Fibroblast of mammary gland (primary cell): ENCODE results near the gene PPP2R1B.
A peak's percentile ranks its signal among the peaks of the same experiment; 100 is the strongest.

Experiments used
- DNase-seq: peaks from one replicate; pipeline ENCODE4 v3.0.0-alpha.2; 2010; ENCODE audit warnings: low read depth
- H3K4me3 ChIP-seq: 2 replicates; pipeline ENCODE4 v1.5.1; 2011; ENCODE audit warnings: low read depth, mild to moderate bottlenecking, low read length, moderate library complexity; ENCODE audit not compliant: control insufficient read depth
- CTCF ChIP-seq: conservative IDR thresholded peaks from 2 replicates; pipeline ENCODE4 v1.5.1; 2011; ENCODE audit warnings: low read depth, low read length, inconsistent platforms; ENCODE audit not compliant: control insufficient read depth, insufficient read depth

Gene PPP2R1B

GRCh38 chr11:111739299-111739698 lies 26.9 kb downstream of the PPP2R1B start:
- TF ChIP-seq CTCF: no peak
- DNase-seq: no peak

DNA sequence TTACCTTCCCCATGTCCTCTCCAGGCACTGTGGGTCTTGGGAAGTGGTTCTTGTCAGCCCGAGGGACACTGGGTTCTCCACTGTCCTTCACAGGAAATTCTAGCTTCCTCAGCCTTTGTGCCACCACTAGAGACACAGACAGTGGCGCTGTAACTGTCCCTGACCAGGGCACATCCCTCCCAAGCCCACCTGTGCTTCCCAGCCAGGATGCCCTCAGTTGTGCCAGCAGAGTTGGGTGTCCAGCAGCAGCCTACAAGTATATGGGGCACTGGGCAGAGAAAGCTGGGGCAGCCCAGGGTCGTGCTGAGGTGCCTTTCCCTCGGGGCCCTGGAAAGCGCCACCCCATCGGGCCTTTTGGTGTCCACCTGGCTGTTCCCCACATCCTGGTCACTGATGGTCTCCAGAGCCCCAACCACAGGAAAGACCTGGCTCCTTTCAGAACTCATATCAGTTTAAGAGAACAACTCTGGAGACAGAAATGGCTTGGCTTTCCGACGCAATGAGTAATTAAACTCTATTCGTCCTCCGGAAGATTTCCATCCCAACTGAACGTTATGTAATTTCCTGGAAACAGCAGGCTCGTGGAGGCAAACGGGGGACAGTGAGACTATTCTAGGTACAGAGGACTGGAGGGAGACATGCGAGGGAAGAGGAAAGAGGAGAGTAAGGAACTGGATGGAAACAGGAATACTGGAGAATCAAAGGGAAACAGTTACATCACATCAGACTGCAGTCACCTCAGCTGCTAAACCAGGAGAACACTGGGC lies 28.6 kb downstream of the PPP2R1B start:
- no peak for TF ChIP-seq CTCF
- H3K4me3 ChIP-seq: no peak overlapping the region
- DNase-seq: peak; percentile 45

More at GRCh38 chr11:111739299-111739698, 26.9 kb downstream of the PPP2R1B start:
- no peak overlapping the region for H3K4me3 ChIP-seq

DNA sequence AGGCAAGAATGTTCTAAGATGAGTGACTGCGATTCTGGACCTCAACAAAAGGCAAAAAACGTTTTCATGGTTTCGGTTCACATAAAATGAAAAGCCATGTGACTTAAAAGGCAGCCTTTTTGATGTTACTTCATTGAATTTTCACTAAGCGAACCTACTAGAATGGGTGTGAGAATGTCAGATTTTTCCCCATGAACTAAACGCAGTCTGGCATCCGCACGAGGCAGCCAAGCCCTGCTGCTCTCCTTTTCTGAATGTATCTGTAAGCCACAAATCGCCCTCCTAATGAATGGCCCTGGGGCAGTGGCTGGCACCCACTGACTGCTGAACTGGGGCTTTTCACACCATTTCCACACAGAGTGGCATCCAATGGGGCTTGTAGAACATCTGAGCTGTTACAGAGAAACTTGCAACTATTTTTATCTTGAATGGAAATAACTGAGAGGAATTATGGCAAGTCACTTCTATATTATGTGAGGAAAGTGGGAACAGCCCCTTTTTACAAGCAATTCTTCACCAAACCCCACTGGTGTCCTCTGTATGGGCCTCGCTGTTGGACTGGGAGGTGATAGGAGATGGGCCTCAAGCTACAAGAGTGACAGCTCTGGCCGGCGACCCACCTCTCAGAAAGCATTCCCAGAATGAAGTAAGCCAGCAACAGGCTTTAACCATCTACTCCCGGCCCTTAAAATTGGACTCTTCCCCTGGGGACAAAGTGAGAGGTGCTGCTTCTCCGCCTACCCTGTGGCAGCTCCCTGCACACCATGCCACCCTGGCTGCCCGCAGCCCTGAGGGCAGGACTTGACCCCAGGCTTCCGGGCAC lies 29.4 kb downstream of the PPP2R1B start:
- no peak for TF ChIP-seq CTCF
- DNase-seq: no peak
- no peak overlapping the region for H3K4me3 ChIP-seq

GRCh38 chr11:111736181-111736590 lies 30.0 kb downstream of the PPP2R1B start:
- no peak for TF ChIP-seq CTCF
- DNase-seq: peak; percentile 78
- no peak overlapping the region for H3K4me3 ChIP-seq

DNA sequence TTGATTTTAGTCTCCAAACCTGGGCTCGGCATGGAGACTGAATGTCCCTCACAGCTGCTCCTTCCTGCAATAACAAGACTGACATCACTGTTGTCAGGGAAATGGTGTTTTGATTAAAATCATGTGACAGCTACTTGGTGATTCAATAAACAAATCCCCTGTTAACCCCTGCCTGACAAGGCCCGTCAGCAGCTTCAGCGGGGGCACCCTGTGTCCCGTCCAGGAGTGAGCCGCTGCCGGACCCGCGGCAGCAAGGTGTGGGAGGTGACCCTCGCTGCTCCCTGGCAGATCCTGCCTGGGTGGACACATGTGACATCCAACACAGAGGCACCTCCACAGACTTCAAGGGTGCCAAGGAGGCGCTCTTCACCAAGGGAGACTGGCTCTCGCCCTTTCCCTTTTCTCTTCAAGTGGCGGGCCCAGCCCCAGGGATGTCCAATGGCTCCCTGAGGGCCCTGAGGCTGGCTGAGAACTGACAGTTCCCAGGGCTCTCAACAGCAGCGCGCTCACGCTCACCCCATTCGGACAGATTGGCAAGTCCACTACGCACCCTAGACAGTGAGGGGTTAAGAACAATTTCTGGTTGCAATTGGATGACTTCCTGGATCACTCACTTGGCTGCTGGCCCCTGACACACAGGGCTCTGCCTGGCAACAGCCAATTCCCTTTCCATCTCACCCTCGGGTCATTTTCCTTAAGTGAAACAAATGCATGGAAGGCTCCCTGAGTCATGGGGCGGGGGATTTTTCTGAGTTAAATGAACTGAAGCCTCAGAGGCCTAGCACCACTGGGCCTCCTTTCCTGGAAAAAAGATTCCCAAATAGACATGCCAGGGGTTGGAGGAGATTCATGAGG lies 30.7 kb downstream of the PPP2R1B start:
- TF ChIP-seq CTCF: no peak
- DNase-seq: peak; percentile 100
- peak overlapping the region; percentile 50 for H3K4me3 ChIP-seq

GRCh38 chr11:111734954-111735261 lies 31.3 kb downstream of the PPP2R1B start:
- peak overlapping the region; percentile 50 for H3K4me3 ChIP-seq
- TF ChIP-seq CTCF: no peak
- no peak for DNase-seq
